ENCODE data around the gene GPR179.

DNA sequence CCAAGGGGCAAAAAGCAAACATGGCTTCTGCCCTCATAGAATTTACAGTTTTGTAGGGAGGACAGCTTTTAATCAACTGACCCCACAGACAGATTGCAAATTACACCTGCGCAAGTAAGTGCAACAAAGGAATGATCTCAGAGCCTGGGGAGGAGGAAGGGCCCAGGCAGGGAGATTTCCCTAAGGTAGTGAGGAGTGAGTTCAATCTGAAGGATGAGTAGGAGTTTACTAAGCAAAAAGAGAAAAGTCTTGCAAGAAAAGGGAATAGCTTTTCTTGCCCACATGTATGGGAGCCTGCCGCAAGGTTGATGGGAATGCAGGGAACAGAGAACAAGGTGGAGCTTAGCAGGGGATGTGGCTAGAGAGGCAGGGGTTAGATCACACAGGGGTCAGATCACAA, 6.3 kb upstream of the GPR179 start:
- no peak for TF ChIP-seq USF1 (IDR thresholded peaks at IDR 0.05)
- no peak for TF ChIP-seq FOXM1 (IDR thresholded peaks at IDR 0.05; ENCODE audit: borderline replicate concordance, low read depth)
- TF ChIP-seq, protein P1, sequence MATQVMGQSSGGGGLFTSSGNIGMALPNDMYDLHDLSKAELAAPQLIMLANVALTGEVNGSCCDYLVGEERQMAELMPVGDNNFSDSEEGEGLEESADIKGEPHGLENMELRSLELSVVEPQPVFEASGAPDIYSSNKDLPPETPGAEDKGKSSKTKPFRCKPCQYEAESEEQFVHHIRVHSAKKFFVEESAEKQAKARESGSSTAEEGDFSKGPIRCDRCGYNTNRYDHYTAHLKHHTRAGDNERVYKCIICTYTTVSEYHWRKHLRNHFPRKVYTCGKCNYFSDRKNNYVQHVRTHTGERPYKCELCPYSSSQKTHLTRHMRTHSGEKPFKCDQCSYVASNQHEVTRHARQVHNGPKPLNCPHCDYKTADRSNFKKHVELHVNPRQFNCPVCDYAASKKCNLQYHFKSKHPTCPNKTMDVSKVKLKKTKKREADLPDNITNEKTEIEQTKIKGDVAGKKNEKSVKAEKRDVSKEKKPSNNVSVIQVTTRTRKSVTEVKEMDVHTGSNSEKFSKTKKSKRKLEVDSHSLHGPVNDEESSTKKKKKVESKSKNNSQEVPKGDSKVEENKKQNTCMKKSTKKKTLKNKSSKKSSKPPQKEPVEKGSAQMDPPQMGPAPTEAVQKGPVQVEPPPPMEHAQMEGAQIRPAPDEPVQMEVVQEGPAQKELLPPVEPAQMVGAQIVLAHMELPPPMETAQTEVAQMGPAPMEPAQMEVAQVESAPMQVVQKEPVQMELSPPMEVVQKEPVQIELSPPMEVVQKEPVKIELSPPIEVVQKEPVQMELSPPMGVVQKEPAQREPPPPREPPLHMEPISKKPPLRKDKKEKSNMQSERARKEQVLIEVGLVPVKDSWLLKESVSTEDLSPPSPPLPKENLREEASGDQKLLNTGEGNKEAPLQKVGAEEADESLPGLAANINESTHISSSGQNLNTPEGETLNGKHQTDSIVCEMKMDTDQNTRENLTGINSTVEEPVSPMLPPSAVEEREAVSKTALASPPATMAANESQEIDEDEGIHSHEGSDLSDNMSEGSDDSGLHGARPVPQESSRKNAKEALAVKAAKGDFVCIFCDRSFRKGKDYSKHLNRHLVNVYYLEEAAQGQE (IDR thresholded peaks at IDR 0.05; ENCODE audit: low read depth), result no peak
- TF ChIP-seq RAD21 (IDR thresholded peaks at IDR 0.05; ENCODE audit: low read depth), result no peak
- TF ChIP-seq EP300 (IDR thresholded peaks at IDR 0.05; ENCODE audit: borderline replicate concordance), result no peak
